Adrenal gland (tissue), 12 donors: ENCODE results near the gene AAR2. TPM values are rescaled to one million over a fixed set of nuclear protein-coding genes. Genes with fewer than 3 reads are reported as not detected.

Experiments
- DNase-seq, 7 donors: peaks; one replicate each; pipeline ENCODE4 v3.0.0-alpha.2; 2019 to 2020
- H3K27ac ChIP-seq, 5 donors: fragments of 200-600 bp; sonication (generic) in 4 of 5; 1 replicate in 3 of 5; 2 replicates in 2 of 5; pipeline versions ENCODE4 v1.5.1 to v1.8.0; 2016 to 2020; ENCODE audit warnings: mild to moderate bottlenecking in 1 of 5
- H3K27me3 ChIP-seq: fragments of 200-600 bp; 2 replicates; pipeline ENCODE4 v1.8.0; 2021
- H3K36me3 ChIP-seq, 2 donors: fragments of 200-600 bp; replicated peaks in 1 of 2; 1 replicate in 1 of 2; 2 replicates in 1 of 2; pipeline versions ENCODE4 v1.5.1 to v1.8.0; 2018 to 2022
- H3K4me1 ChIP-seq, 2 donors: fragments of 200-600 bp; replicated peaks in 1 of 2; 1 replicate in 1 of 2; 2 replicates in 1 of 2; pipeline versions ENCODE4 v1.5.1 to v1.8.0; 2018 to 2021
- H3K4me3 ChIP-seq, 4 donors: fragments of 200-600 bp; sonication (generic) in 3 of 4; one replicate each; pipeline ENCODE4 v1.5.1; 2016 to 2018
- H3K9me3 ChIP-seq, 3 donors: fragments of 200-600 bp; sonication (generic) in 1 of 3; replicated peaks in 1 of 3; 1 replicate in 2 of 3; 2 replicates in 1 of 3; pipeline versions ENCODE4 v1.5.1 to v1.8.0; 2016 to 2021
- POLR2A ChIP-seq, 2 donors: fragments of 450-650 bp; IDR thresholded peaks; one replicate each; pipeline ENCODE4 v1.6.1; 2017; ENCODE audit warnings: antibody characterized with exemption in 2 of 2, mild to moderate bottlenecking in 2 of 2, moderate library complexity in 1 of 2
- WGBS, 4 donors: extraction: QIAGEN DNeasy Blood & Tissue Kit in 2 of 4; methylation state at CpG; one replicate each; pipeline versions ENCODE4 v1.1.5 to v1.1.7; 2013 to 2017; 5-methylcytosine and 5-hydroxymethylcytosine counted together
- intact Hi-C, 2 donors: fragments of 100-400 bp; cut with DNase I; formaldehyde crosslinking; loops; one replicate each; pipeline versions ENCODE4 v1.14.1 to v1.15.0; 2022 to 2023
- polyA plus RNA-seq, 3 donors: library from polyadenylated mRNA; stranded (reverse); fragments of 200-250 nt in 2 of 3; fragments of 350-450 nt in 1 of 3; fragmentation: Illumina TruSeq in 1 of 3; extraction: RNeasy Lipid Tissue Mini Kit (QIAGEN cat#74804) in 1 of 3; gene quantifications; one replicate each; pipeline ENCODE4 v1.2.3, GENCODE V29; 2013 to 2014
- total RNA-seq, 9 donors: library from RNA; depleted of rRNA in 4 of 9; stranded (reverse); fragments of >200 nt in 4 of 9; fragments of 120-200 nt in 1 of 9; fragmentation: NEBNext Ultra II Directional in 1 of 9; extraction: Animal tissue kit (Norgen Biotek cat#: 25700) in 1 of 9; gene quantifications; one replicate each; pipeline versions ENCODE4 v1.1.0 to v1.2.4, GENCODE V29; 2013 to 2023
- TF ChIP-seq, protein P1 (sequence below), 6 experiments: fragments of 450-650 bp in 4 of 6; fragments of 200-600 bp in 2 of 6; sonication (generic) in 1 of 6; IDR thresholded peaks; 1 replicate in 5 of 6; 2 replicates in 1 of 6; pipeline versions ENCODE4 v1.5.1 to v1.8.0; 2016 to 2021; ENCODE audit warnings: antibody characterized with exemption in 6 of 6, mild to moderate bottlenecking in 2 of 6, moderate library complexity in 1 of 6
- donor health status: healthy with polysubstance abuse.
- donor health status: Bipolar disorder and iron deficiency.
- donor health status: DM: yes; HTN: yes; CAD: no.
- donor health status: DM: no; HTN: no; CAD: no.
- donor health status: DM: no; HTN: no; CAD: no.
- donor health status: DM: yes; HTN: yes; CAD: no.

Gene AAR2
- total and polyA plus RNA-seq, 12 donors: 11.7 to 50.4 (median 32.6) TPM

GRCh38 chr20:36196676-36197075, 39.6 kb upstream of the AAR2 start:
- no peaks in the 10 kb centered on the region for H3K9me3 ChIP-seq
- peaks cover 0 to 39% of the 10 kb centered on the region in 2 donors for H3K36me3 ChIP-seq
- TF ChIP-seq, protein P1, sequence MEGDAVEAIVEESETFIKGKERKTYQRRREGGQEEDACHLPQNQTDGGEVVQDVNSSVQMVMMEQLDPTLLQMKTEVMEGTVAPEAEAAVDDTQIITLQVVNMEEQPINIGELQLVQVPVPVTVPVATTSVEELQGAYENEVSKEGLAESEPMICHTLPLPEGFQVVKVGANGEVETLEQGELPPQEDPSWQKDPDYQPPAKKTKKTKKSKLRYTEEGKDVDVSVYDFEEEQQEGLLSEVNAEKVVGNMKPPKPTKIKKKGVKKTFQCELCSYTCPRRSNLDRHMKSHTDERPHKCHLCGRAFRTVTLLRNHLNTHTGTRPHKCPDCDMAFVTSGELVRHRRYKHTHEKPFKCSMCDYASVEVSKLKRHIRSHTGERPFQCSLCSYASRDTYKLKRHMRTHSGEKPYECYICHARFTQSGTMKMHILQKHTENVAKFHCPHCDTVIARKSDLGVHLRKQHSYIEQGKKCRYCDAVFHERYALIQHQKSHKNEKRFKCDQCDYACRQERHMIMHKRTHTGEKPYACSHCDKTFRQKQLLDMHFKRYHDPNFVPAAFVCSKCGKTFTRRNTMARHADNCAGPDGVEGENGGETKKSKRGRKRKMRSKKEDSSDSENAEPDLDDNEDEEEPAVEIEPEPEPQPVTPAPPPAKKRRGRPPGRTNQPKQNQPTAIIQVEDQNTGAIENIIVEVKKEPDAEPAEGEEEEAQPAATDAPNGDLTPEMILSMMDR (IDR thresholded peaks at IDR 0.05): no peak
- TF ChIP-seq POLR2A (IDR thresholded peaks at IDR 0.05): no peak
- peak overlapping the region; percentile 36 to 80 (median 47) for H3K27ac ChIP-seq
- H3K4me3 ChIP-seq: no peak overlapping the region
- peak; percentile 72 to 91 (median 89) for DNase-seq
- no peaks in the 10 kb centered on the region for H3K27me3 ChIP-seq
- peaks cover 24 to 30% of the 10 kb centered on the region in 2 donors for H3K4me1 ChIP-seq
- 32 to 48% (median 36%) methylated on average over 2 of the region's 2 CpGs for WGBS, 4 donors
- intact Hi-C loops: loop anchor here in 1 of 2 donors (5.0 kb wide), 2 partner anchors 39 to 199 kb away; no protein-coding TSS in a partner anchor

DNA sequence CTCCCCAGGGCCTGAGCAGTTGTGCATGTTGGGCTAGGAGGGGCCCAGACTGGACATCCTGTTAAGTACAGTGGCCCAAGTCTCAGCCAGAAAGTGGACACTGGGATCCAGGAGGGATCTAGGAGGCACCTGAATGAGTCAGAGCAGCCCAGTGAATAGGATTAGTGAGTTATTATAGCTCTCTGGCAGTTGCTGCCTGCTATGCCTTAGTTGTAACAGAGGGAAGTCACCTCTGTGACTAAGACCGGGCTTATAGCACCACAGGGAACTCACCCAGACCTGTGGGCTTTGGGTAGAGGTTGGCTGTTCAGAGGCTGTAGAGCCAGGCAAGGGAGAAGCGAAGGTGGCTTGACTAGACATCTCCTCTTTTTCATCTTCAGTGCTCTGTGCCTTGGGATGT, 39.0 kb upstream of the AAR2 start:
- TF ChIP-seq, protein P1 (IDR thresholded peaks at IDR 0.05): no peak
- no peak for TF ChIP-seq POLR2A (IDR thresholded peaks at IDR 0.05)
- H3K27ac ChIP-seq: peak overlapping the region; percentile 20 to 80 (median 47)
- intact Hi-C loops: loop anchor here in 1 of 2 donors (5.0 kb wide), 2 partner anchors 40 to 200 kb away; no protein-coding TSS in a partner anchor
- no peak overlapping the region for H3K4me3 ChIP-seq
- H3K27me3 ChIP-seq: no peaks in the 10 kb centered on the region
- no peaks in the 10 kb centered on the region for H3K9me3 ChIP-seq
- DNase-seq: peak in 1 of 7 donors; percentile 34
- H3K36me3 ChIP-seq: peaks cover 0 to 42% of the 10 kb centered on the region in 2 donors
- WGBS, 4 donors: 57 to 71% (median 65%) methylated on average over 2 of the region's 2 CpGs
- H3K4me1 ChIP-seq: peaks cover 24 to 30% of the 10 kb centered on the region in 2 donors

DNA sequence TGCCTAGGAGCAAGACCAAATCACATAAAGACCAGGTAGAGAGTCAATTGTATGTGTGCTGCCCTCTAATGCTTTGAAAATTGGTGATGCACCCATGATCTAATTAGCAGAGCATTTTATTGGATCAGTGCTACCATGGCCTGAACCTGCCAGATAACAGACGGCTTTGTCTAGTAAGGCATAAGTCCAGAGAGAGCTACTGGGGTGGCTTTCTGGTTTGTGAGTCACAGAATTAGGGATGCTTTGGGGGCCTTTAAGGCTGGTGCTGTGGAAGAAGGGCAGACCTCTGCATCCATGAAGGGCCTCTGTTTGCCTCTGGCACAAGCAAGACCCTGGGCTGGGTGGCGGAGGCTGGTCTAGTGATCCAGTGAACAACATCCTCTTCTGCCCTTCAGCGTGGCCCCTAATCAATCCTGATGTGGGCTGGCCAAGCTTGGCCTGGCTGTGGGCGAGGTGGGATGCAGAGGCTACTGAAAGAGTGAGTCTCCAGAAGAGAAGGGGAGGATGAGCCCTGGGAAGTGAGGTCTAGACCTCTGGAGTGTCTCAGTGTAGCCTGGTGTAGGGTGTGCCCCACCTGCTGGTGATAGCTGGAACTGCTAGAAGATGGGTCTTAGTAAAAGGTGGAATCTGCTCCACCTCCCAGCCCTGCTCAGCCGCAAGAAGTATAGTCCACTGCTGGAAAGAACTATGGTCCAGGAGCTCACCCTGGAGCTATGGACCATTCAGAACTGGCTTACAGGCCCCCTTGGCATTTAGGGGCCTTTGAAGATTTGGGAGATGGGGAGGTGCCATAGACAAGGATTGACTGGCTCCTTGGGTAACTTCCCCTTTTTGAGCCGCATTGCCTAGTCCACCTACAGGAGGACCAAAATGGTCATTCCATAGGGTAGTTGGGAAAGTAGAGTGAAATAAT, 36.7 kb upstream of the AAR2 start:
- peaks cover 0 to 28% of the 10 kb centered on the region in 2 donors for H3K36me3 ChIP-seq
- peaks cover 18 to 33% of the 10 kb centered on the region in 2 donors for H3K4me1 ChIP-seq
- WGBS, 4 donors: 46 to 54% (median 48%) methylated on average over 4 to 6 of the region's 6 CpGs
- peak; percentile 84 to 98 (median 94) for DNase-seq
- H3K27me3 ChIP-seq: no peaks in the 10 kb centered on the region
- H3K9me3 ChIP-seq: no peaks in the 10 kb centered on the region
- H3K27ac ChIP-seq: peak overlapping the region in 2 of 5 donors; percentile 44 to 80
- H3K4me3 ChIP-seq: no peak overlapping the region
- intact Hi-C loops: loop anchor here in 1 of 2 donors (5.0 kb wide), 2 partner anchors 42 to 202 kb away; no protein-coding TSS in a partner anchor
- TF ChIP-seq, protein P1 (IDR thresholded peaks at IDR 0.05): peak; percentile 89 to 95 (median 94)
- no peak for TF ChIP-seq POLR2A (IDR thresholded peaks at IDR 0.05)

GRCh38 chr20:36200451-36200850, 35.8 kb upstream of the AAR2 start:
- H3K27me3 ChIP-seq: no peaks in the 10 kb centered on the region
- DNase-seq: no peak
- H3K36me3 ChIP-seq: peaks cover 0 to 20% of the 10 kb centered on the region in 2 donors
- peaks cover 18 to 33% of the 10 kb centered on the region in 2 donors for H3K4me1 ChIP-seq
- no peaks in the 10 kb centered on the region for H3K9me3 ChIP-seq
- WGBS, 4 donors: 71 to 88% (median 72%) methylated on average over 1 of the region's 1 CpG
- H3K4me3 ChIP-seq: no peak overlapping the region
- intact Hi-C loops: no loop called here
- no peak for TF ChIP-seq POLR2A (IDR thresholded peaks at IDR 0.05)
- TF ChIP-seq, protein P1 (IDR thresholded peaks at IDR 0.05): no peak
- H3K27ac ChIP-seq: peak overlapping the region in 1 of 5 donors; percentile 80
